ENCODE results near the gene GTF2I.
"Not testable (repeated sequence)": the region's sequence is repeated elsewhere in the genome, so short reads cannot be mapped to it uniquely, and the experiment has no call there.

The GTF2I gene

GRCh38 chr7:74655768-74656440 is 1.6 kb upstream of the GTF2I start:
- intact Hi-C loops (cut with DNase I) = loop anchor here (5.0 to 10.0 kb wide), 3 partner anchors 201 to 404 kb away; partner anchors contain the start of genes GTF2IRD1 and RFC2

DNA sequence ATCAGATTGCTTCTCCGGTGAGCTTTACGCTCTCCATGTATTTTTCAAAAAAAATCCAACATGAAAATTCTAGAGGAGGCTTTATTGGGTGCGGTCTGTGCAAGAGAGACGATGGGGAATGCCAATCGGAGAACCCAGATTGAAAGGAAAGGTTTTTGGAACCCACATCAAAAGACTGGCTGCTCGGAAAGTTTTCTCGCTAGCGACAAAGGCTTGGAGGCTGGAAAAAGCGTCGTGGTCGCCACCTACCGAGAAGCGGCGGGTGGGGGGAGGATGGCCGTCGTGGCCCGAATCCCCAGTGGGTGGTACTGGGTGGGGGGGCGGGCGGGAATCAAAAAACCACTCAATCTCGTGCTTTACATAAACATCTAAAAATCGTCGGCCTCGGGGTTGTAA is 1.1 kb upstream of the GTF2I start:
- DNase-seq = peak; percentile 60 to 94 (median 70)
- intact Hi-C loops (cut with DNase I) = loop anchor here (5.0 to 10.0 kb wide), 3 partner anchors 202 to 404 kb away; partner anchors contain the start of genes GTF2IRD1 and RFC2

More at GRCh38 chr7:74655768-74656440, 1.6 kb upstream of the GTF2I start:
- peak in 1 of 10 donors; percentile 48 for DNase-seq

DNA sequence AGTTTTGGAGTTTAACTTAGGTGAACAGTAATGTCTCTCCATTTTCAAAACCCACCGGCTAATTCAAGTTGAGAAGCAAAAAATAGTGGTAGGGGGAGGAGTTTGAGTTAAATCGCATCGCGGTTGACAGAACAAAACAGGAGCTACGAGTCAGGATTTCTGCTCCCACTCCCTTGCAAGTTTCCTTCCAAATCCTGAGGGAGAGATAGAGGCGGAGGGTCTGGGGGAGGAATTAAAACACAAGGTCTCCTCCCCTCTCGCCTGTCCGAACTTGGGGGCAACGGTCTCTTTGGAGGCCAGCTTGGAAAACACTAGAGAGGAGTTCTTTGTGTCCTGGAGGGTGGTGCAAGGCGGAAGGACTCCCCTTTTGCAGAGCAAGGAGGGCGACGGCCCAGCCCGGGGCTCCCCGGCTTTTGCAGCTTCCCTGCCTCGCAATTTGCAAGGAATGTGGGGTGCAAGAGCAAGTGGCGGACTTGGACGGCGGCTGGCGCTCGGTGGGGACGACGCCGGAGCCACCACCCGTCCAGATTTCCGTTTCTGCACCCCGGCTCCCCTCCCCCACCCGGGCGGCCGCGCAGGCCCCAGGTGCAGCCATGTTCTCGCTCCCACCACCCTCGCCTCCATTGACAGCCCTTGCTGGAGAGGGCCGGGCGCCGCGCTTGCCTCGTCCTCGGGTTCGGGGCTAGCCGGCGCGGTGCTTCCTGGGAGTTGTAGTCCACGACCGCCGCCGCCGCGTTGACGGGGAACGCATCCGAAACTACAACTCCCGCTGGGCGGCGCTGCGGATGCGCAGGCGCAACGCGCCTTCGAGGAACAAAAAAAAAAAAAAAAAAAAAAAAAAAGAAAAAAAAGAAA is 454 bp upstream of the GTF2I start:
- intact Hi-C loops (cut with DNase I) = loop anchor here (5.0 to 10.0 kb wide), 3 partner anchors 202 to 405 kb away; partner anchors contain the start of genes GTF2IRD1 and RFC2
- peak; percentile 95 to 100 (median 99) for DNase-seq

DNA sequence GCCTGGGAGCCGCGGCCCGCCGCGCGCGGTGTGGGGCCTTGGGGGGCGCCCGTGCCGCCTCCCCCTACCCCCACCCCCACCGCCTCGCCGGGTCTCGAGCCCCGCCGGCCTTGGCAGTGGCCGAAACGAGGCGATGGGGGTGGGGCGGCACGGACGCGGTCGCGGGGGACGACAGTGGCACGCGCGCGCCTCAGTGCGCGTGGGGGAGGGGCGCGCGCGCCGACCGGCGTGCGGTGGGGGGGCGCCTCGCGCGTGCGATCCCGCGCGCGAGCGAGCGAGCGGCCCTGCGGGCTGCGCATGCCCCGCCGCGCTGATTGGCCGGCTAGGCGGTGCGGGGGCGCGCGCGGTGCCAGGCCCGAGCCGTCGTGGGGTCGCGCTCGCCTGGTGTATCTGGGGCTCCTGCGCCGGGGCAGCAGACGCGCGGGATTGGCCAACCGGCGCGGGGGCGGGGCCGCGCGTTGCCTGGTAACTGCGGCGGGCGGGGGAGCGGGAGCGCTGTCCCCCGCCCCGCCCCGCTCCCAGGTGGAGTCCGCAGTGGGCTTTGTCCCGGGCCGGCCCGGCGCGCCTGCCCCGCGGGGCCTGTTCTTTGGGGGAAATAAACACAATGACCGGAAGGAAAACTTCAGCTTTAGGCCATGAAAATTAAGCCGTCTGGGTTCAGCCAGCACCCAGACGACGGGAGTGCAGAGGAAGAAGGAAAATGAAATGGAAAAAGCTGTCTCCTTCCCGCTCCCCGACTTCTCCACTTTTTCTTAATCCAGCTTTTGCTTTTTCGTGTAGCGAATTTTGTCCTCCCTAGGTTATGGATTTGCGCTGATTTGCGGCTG is 873 bp downstream of the GTF2I start:
- intact Hi-C loops (cut with DNase I) = loop anchor here (5.0 to 10.0 kb wide), 3 partner anchors 204 to 406 kb away; partner anchors contain the start of genes GTF2IRD1 and RFC2
- peak; percentile 86 to 99 (median 95) for DNase-seq

DNA sequence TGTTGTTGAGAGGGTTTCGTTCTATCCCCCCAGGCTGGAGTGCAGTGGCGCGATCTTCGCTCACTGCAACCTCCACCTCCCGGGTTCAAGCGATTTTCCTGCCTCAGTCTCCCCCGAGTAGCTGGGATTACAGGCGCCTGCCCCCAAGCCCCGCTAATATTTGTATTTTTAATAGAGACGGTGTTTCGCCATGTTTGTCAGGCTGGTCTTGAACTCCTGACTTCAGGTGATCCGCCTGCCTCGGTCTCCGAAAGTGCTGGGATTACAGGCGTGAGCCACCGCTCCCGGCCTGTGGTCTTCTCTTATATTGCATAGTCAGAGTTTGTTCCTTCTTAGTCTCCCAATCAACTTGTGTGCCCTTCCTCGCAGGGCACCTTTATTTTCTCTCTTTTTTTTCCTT is 2.7 kb downstream of the GTF2I start:
- intact Hi-C loops (cut with DNase I) = not testable (repeated sequence)

GRCh38 chr7:74661836-74662794 is 4.6 kb downstream of the GTF2I start:
- peak in 1 of 10 donors; percentile 51 for DNase-seq
- intact Hi-C loops (cut with DNase I) = not testable (repeated sequence)

More for the DNA sequence above, 2.7 kb downstream of the GTF2I start:
- DNase-seq = peak in 1 of 10 donors; percentile 62

DNA sequence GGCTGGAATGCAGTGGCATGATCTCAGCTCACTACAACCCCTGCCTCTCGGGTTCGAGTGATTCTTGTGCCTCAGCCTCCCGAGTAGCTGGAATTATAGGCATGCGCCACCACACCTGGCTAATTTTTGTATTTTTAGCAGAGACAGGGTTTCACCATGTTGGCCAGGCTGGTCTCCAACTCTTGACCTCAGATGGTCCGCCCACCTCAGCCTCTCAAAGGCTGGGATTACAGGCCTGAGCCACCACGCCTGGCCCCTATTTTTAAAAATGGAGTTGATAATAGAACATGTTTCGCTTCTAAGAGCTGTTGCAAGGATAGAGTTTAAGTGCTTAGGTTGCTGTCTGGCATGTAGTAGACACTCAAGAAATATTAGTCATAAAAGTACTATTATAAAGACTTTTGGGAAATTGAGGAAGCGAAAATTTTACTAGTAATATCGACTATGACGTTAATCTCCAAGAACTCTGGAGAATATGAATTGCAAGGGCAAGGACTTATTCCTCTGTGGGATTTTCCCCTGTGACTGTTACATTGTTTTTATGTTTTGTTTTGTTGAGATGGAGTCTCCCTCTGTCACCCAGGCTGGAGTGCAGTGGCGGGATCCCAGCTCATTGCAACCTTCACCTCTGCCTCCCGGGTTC is 7.9 kb downstream of the GTF2I start:
- intact Hi-C loops (cut with DNase I) = no loop called here

GRCh38 chr7:74667013-74667412 is 9.5 kb downstream of the GTF2I start:
- intact Hi-C loops (cut with DNase I); DNase-seq: not testable (repeated sequence)

More for the DNA sequence above, 7.9 kb downstream of the GTF2I start:
- no peak for DNase-seq

GRCh38 chr7:74667520-74667919 is 10.0 kb downstream of the GTF2I start:
- intact Hi-C loops (cut with DNase I); DNase-seq: not testable (repeated sequence)

GRCh38 chr7:74671602-74672001 is 14.1 kb downstream of the GTF2I start:
- DNase-seq = no peak

DNA sequence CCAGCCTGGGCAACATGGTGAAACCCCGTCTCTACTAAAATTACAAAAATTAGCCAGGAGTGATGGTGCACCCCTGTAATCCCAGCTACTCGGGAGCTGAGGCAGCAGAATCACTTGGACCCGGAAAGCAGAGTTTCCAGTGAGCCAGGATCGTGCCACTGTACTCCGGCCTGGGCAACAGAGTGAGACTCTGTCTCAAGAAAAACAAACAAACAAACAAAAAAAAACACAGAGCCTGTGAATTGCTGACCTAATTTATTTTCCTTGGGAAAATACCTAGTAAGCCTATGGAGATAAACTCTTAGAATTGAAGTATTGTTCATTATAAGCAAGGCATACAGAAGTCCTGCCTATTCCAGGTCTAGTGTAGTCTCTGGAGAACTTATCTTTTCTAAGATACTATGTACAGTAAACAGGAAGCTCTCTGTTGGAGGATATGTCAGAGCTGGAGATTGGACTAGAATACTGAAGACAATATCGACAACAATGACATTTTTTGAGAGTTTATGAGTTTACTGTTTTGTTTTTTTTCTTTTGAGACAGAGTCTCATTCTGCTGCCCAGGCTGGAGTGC is 14.9 kb downstream of the GTF2I start:
- DNase-seq = no peak
- intact Hi-C loops (cut with DNase I) = no loop called here

More at GRCh38 chr7:74671602-74672001, 14.1 kb downstream of the GTF2I start:
- intact Hi-C loops (cut with DNase I) = no loop called here

GRCh38 chr7:74674166-74674565 is 16.6 kb downstream of the GTF2I start:
- intact Hi-C loops (cut with DNase I) = no loop called here
- no peak for DNase-seq

DNA sequence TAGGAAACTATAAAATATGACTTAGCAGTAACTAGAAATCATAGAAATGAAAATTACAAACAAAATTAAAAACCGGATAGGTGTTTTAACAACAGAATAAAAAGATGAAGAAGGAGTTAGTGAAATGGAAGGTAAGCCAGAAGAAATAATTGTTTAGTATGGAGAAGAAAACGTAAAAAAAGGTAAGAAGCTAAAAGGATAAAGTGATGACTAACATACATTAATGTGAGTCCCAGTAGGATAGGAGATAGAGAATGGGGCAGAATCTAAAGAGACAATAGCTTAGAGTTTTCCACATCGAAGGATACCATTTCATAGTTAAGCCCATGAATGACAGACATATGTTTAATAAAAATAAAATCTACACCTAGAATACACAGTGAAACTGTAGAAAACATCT is 25.3 kb downstream of the GTF2I start:
- DNase-seq = no peak
- intact Hi-C loops (cut with DNase I) = no loop called here

- DNase-seq = no peak
- intact Hi-C loops (cut with DNase I) = no loop called here
Measured at GRCh38 chr7:74683799-74684198, 26.3 kb downstream of the GTF2I start.

DNA sequence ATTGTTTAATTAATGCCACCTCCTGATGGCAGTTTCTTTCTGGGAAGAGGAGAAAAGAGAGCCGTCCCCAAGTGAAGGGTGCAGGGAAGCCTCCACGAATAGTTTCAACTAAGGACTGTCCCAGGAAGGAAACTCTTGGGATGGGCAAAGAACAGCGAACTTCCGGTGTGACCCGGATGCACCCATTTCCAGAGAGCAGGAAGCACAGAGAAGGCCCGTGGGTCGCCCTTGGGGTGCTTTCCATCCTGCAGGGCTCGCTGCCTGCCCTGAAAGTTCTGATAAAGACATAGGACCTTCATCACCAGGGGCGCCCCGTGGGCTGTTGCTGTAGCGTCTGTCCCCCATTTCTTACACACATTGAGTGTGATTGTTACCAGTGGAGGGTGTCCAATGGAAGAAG is 27.0 kb downstream of the GTF2I start:
- no peak for DNase-seq
- intact Hi-C loops (cut with DNase I) = no loop called here

- DNase-seq = no peak
- intact Hi-C loops (cut with DNase I) = no loop called here
Measured at GRCh38 chr7:74684921-74685320, 27.4 kb downstream of the GTF2I start.

DNA sequence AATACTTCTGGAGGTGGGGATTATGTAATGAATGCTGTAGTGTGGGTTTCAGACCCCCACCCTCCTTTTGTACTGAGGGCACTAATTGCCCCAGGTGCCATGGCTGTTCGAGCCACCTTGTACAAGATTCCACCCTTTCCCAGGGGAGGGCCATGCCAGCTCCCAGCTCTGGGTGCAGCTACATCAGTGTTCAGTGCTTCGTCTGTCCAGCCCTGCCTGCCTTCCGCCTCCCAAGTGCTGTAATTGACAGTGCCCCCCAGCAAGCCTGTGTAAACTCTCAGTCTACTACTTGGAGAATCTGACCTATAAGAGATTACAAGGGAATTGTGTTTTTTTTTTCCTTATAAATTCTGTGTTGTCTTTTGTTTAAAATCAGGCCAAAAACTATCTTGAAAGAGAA is 33.0 kb downstream of the GTF2I start:
- intact Hi-C loops (cut with DNase I) = no loop called here
- no peak for DNase-seq

- intact Hi-C loops (cut with DNase I); DNase-seq: not testable (repeated sequence)
Measured at GRCh38 chr7:74704419-74704818, 46.9 kb downstream of the GTF2I start.
